T-helper 17 cell (primary cell): ENCODE measurements around the gene ADM2. TPM values are rescaled to one million over a fixed set of nuclear protein-coding genes. Genes with fewer than 3 reads are reported as not detected.
"Not testable (repeated sequence)": the region's sequence is repeated elsewhere in the genome, so short reads cannot be mapped to it uniquely, and the experiment has no call there.

ENCODE experiments used
- ATAC-seq: fragments of 150-1000 bp; cut with Tn5 transposase; 2 replicates; pipeline ENCODE4 v1.10.0; 2021; ENCODE audit warnings: mild to moderate bottlenecking, moderate library complexity
- DNase-seq, 3 donors: peaks; one replicate each; pipeline versions ENCODE4 v3.0.0 to v3.0.0-alpha.2; 2020 to 2021
- H3K9me3 ChIP-seq: one replicate; pipeline ENCODE4 v1.7.0; 2013; ENCODE audit warnings: low read length, mild to moderate bottlenecking; ENCODE audit not compliant: control insufficient read depth, poor library complexity, severe bottlenecking
- H3K27ac Mint-ChIP-seq: one replicate; pipeline ENCODE4 v1.8.0; 2022; ENCODE audit warnings: mild to moderate bottlenecking, moderate library complexity, mixed read lengths
- H3K27me3 Mint-ChIP-seq: one replicate; pipeline ENCODE4 v1.8.0; 2022; ENCODE audit warnings: mixed read lengths
- H3K36me3 Mint-ChIP-seq: one replicate; pipeline ENCODE4 v1.8.0; 2022; ENCODE audit warnings: low read depth, mixed read lengths
- H3K4me1 Mint-ChIP-seq: one replicate; pipeline ENCODE4 v1.8.0; 2022; ENCODE audit warnings: mild to moderate bottlenecking, mixed read lengths
- H3K4me3 Mint-ChIP-seq: one replicate; pipeline ENCODE4 v1.8.0; 2022; ENCODE audit warnings: mild to moderate bottlenecking, moderate library complexity, mixed read lengths
- total RNA-seq, 4 donors: library from RNA in 2 of 4; stranded (reverse) in 2 of 4; gene quantifications; one replicate each; pipeline ENCODE4 v1.2.3 and lab custom pipeline; 2022 to 2026

Gene ADM2
- total RNA-seq, 2 donors from 2014 or later: 1.7 to 2.4 TPM

DNA sequence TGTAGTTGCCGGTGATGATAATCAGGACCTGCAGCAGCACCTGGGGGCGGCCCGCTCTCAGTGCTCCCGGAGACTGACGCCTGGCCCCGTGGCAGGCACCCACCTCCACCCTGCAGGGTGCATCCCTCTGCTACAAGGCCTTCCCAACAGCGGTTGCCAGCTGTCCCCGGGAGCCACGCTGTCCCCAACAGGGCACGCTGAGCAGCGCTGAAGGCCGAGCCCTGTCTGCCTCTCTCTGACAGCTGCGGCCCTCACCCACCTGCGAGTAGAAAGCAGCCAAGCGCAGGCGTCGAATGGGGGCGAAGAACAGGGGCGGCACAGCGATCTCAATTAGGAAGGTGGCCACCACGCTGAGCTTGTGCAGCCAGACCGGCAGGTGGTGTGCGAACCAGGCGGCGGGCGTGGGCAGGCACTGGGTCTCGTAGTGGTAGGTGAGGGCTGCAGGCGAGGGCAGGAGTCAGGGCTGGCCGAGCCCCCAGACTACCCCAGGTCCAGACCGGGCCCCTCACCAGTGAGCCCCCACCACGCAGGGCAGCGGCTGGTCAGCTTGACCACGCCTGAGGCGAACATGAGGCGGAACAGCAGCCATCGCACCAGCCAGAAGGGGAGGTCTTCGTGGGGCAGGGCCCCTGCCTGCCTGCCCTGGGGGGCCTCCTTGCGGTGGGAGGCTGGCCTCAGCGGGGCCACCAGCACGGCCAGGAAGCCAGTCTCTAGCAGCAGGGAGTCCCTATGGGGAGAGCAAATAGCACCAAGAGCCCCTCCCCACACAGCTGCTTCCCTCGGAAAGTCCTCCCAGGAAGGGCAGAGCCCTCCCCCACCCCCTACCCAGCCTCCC lies 24.6 kb downstream of the ADM2 start:
- no peak for DNase-seq
- ATAC-seq: no peak
- Mint-ChIP-seq H3K36me3 (no peaks in the 10 kb centered on the region), H3K27me3 (no peaks in the 10 kb centered on the region), H3K27ac (no peak overlapping the region), H3K4me1 (peaks cover 14% of the 10 kb centered on the region), H3K4me3 (peak overlapping the region; percentile 63)
- H3K9me3 ChIP-seq: no peaks in the 10 kb centered on the region

DNA sequence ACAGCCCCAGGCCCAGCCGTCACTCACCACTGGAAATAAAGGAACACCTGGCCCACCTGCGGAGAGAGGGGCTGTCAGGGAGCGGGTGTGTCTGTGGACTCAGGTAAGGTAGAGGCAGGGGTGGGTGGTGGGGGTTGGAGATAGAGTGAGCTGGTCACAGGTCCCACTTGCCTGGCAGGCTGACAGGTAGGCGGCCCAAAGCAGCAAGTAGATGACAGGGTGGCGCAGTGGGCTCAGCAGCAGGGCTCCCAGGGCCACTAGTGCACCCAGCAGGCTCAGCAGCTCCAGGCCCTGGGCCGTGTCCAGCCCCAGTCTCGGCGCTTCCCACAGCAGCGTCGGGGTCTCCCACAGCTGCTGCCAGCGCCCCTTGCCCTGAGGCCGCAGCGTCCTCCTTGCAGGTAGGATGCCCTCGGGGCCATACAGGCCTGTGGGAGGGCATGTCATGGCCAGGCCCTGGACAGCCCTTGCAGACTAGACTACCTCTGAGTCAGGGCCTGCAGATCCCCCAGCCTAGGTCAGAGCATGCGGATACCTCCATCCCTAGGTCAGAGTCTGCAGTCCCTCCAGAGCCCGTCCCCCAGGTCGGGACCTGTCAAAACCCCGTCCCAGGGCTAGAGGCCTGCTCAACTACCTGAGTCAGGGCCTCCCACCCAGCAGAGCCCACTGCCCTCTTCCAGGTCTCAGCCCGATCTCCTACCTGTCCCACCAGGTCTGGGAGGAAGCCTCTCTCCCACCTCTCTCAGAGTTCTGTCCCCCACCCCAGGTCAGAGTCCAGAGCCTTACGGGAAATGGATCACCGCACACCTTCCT lies 25.5 kb downstream of the ADM2 start:
- no peaks in the 10 kb centered on the region for H3K9me3 ChIP-seq
- no peak for DNase-seq
- Mint-ChIP-seq H3K36me3 (no peaks in the 10 kb centered on the region), H3K27me3 (no peaks in the 10 kb centered on the region), H3K4me1 (peaks cover 14% of the 10 kb centered on the region), H3K27ac (peak overlapping the region; percentile 94), H3K4me3 (peak overlapping the region; percentile 96)
- no peak for ATAC-seq

DNA sequence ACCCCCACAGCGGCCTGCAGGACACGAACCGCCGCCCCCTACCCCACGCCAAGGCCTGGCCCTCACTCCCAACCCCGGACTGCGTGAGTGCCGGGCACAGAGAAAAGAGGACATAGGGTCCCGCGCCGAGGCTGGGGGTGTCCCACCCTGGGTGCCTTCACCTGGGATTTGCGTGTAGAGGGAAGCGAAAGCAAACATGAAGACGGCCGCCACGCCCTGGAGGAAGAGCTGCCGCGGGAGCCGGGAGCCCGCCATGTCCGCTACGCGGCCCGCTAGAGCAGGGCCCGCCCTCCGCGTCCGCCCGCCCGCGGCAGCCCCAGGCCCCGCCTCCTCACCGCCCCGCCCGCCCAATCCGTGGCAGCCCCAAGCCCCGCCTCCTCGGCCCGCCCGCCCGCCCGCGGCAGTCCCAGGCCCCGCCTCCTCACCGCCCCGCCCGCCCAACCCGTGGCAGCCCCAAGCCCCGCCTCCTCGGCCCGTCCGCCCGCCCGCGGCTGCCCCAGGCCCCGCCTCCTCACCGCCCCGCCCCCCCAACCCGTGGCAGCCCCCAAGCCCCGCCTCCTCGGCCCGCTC lies 26.2 kb downstream of the ADM2 start, which contains the start of gene LMF2:
Gene LMF2, minus strand, starts transcription at position 282 of the 570 bp plus-strand sequence. Its CDS starts 27 bp downstream, at position 255.
- Mint-ChIP-seq H3K4me1 (peaks cover 14% of the 10 kb centered on the region), H3K36me3 (no peaks in the 10 kb centered on the region), H3K27ac (peak within 1 kb of the TSS; percentile 94), H3K4me3 (peak within 1 kb of the TSS; percentile 96), H3K27me3 (no peaks in the 10 kb centered on the region)
- no peaks in the 10 kb centered on the region for H3K9me3 ChIP-seq
- ATAC-seq (peak; percentile 82), DNase-seq (peak; percentile 84 to 96 (median 95))

DNA sequence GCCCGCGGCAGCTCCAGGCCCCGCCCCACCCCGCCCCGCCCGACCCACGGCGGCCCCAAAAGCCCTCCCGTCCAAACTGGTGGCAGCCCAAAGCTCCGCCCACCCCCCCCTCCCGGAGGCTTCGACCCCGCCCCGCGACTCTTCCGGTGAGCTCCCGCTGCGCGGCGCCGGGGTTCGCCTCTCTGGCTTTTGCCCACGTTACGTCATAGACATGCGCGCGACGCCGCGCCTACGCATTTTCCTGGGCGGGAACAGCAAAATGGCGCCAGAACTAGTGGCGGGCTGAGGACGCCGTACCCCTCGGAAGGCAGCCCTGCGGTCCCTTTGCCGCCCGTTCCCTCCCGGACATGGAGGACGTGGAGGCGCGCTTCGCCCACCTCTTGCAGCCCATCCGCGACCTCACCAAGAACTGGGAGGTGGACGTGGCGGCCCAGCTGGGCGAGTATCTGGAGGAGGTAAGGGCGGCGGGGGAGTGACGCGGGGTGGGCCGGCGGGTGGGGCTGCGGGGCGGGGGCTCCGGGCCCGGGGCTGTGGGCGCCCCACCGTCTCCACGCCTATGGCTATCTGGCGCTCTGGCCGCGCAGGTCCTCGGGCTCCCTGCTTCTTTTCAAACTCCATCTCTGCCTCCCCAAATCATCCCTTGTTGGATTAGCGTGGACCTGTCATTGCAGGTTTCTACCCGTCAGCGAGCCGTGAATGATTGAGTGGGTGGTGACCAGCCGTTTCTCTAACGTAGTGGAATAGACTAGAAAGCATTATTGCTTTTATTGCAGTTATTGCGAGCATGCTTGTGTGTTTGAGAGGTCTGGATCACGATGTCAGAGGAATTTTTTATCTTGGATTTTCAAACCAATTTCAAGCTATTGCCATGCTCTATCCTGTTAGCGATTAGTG lies 26.9 kb downstream of the ADM2 start, which contains the start of gene NCAPH2:
Gene NCAPH2, plus strand, starts transcription at position 234 of the 894 bp plus-strand sequence. Its CDS starts 114 bp downstream, at position 348.
- ATAC-seq: peak; percentile 80
- no peaks in the 10 kb centered on the region for H3K27me3 Mint-ChIP-seq
- H3K4me3 Mint-ChIP-seq: peak within 1 kb of the TSS; percentile 96
- DNase-seq: peak in 2 of 3 donors; percentile 96
- peak within 1 kb of the TSS; percentile 94 for H3K27ac Mint-ChIP-seq
- H3K9me3 ChIP-seq: no peaks in the 10 kb centered on the region
- no peaks in the 10 kb centered on the region for H3K36me3 Mint-ChIP-seq
- H3K4me1 Mint-ChIP-seq: peaks cover 14% of the 10 kb centered on the region

DNA sequence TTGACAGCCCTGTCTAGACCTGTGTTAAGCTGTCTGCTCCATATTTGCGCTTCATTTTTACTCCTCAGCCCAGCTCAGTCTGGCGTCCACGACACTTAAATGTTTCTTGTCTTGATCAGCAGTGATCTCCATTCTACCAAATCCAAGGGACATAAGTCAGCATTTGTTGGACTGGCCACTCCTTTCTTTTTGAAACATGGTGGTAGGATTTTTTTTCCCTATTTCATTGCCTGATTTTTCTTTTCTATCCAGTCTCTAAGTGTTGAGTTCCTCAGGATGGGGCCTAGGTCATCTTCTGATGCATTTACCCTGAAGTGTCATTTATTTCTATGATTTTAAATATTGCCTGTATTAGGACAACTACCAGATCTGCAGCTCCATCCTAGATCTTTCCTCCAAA lies 27.6 kb downstream of the ADM2 start:
- peak overlapping the region; percentile 95 for H3K4me3 Mint-ChIP-seq
- DNase-seq (no peak), ATAC-seq (no peak)
- H3K27ac Mint-ChIP-seq: peak overlapping the region; percentile 94
- peaks cover 15% of the 10 kb centered on the region for H3K4me1 Mint-ChIP-seq
- no peaks in the 10 kb centered on the region for H3K9me3 ChIP-seq
- no peaks in the 10 kb centered on the region for H3K36me3 Mint-ChIP-seq
- H3K27me3 Mint-ChIP-seq: no peaks in the 10 kb centered on the region

DNA sequence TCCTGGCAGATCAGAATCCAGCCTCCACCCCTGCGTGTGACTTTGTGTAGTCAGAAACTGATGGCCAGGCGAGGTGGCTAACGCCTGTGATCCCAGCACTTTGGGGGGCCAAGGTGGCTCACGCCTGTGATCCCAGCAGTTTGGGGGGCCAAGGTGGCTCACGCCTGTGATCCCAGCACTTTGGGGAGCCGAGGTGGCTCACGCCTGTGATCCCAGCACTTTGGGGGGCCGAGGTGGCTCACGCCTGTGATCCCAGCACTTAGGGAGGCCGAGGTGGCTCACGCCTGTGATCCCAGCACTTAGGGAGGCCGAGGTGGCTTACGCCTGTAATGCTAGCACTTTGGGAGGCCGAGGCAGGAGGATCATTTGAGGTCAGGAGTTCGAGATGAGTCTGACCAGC lies 31.8 kb downstream of the ADM2 start:
- Mint-ChIP-seq H3K4me3 (no peak overlapping the region), H3K27ac (no peak overlapping the region), H3K4me1 (peaks cover 20% of the 10 kb centered on the region), H3K36me3 (peaks cover 2% of the 10 kb centered on the region), H3K27me3 (no peaks in the 10 kb centered on the region)
- H3K9me3 ChIP-seq: no peaks in the 10 kb centered on the region
- no peak for DNase-seq
- ATAC-seq: no peak

DNA sequence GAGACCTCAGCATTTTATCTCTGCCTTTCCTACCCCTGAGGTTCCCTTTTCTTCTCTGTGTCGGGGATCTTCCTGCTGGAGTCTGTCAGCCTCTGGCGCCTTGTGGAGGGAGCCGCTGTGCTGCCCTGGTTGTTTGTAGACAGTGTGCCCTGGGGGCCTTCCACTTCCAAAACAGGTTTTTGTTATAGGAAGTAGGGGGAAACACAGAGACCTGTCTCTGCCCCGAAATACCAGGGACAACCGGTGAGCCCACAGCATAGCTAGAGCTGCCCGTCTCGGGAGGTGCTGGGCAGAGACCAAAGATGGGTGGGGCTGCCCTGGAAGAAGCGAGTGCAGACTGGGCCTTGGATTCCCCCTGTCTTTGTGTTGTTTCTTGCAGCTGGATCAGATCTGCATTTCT lies 34.7 kb downstream of the ADM2 start:
- no peak overlapping the region for H3K4me3 Mint-ChIP-seq
- H3K27me3 Mint-ChIP-seq: no peaks in the 10 kb centered on the region
- H3K27ac Mint-ChIP-seq: no peak overlapping the region
- peaks cover 11% of the 10 kb centered on the region for H3K4me1 Mint-ChIP-seq
- peaks cover 2% of the 10 kb centered on the region for H3K36me3 Mint-ChIP-seq
- DNase-seq: no peak
- ATAC-seq: no peak
- H3K9me3 ChIP-seq: no peaks in the 10 kb centered on the region

DNA sequence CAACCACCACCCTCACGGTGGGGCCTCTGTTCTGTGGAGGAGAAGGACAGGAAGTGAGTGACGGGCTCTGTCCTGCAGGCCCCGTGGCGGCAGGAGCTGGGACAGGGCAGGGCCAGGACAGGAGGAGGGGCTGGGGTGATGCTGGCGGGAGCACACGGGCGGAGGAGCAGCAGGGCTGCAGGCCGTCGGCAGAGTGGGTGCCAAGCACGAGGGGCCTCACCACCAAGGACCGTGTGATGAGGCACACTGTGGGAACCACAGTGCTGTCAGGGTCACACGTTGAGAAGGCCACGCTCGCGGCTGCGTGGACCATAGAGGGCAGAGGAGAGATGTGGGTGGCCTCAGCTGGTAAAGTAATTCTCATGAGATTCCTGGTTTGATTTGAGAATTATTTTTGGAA lies 35.5 kb downstream of the ADM2 start:
- Mint-ChIP-seq H3K4me3 (no peak overlapping the region), H3K4me1 (peaks cover 11% of the 10 kb centered on the region), H3K36me3 (peaks cover 2% of the 10 kb centered on the region), H3K27me3 (no peaks in the 10 kb centered on the region), H3K27ac (no peak overlapping the region)
- no peaks in the 10 kb centered on the region for H3K9me3 ChIP-seq
- ATAC-seq: no peak
- DNase-seq: no peak

DNA sequence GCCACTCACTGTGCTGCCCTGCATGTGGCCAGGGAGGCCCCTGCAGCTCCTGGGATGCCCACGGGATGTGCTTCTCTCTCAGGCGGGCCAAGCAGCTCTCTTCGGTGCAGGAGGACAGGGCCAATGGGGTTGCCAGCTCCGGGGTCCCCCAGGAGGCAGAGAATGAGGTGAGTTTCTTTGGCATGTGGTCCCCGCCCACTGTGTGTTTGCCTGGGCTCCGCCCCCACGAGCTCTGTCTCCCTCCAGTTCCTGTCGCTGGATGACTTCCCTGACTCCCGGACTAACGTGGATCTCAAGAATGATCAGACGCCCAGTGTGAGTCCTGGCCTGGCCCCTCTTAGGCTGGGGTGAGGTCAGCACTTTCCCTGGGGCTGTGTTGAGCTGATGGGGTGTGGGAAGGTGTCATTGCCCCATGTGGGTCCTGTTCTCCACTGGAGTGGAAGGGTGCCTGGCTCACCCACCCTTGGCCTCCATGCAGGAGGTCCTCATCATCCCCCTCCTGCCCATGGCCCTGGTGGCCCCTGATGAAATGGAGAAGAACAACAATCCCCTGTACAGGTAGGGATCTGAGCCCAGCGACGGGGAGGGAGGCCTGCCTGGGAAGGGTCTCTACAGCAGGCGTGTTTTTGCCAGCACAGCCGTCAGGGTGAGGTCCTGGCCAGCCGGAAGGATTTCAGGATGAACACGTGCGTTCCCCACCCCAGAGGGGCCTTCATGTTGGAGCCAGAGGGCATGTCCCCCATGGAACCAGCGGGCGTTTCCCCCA lies 36.3 kb downstream of the ADM2 start:
- H3K9me3 ChIP-seq: no peaks in the 10 kb centered on the region
- ATAC-seq: no peak
- DNase-seq: no peak
- H3K4me3 Mint-ChIP-seq: no peak overlapping the region
- no peak overlapping the region for H3K27ac Mint-ChIP-seq
- H3K36me3 Mint-ChIP-seq: peaks cover 2% of the 10 kb centered on the region
- no peaks in the 10 kb centered on the region for H3K27me3 Mint-ChIP-seq
- peaks cover 11% of the 10 kb centered on the region for H3K4me1 Mint-ChIP-seq

DNA sequence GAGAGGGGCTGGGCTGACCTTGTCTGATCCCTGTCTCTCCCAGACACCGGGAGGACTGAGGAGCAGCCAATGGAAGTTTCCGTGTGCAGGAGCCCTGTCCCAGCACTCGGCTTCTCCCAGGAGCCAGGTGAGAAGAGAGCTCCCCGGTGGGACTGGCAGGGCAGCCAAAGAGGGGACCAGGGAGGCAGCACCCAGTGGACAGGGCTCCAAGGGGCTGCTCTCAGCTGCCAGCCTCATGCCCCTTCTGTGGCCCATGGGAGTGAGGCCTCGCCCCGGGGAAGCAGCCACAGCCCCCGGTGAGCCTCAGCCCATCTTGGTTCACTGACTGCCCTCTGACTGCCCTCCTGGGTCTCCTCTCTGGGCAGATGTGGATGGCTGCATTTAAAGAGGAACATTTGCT lies 37.3 kb downstream of the ADM2 start:
- ATAC-seq (no peak), DNase-seq (no peak)
- H3K36me3 Mint-ChIP-seq: peaks cover 2% of the 10 kb centered on the region
- no peaks in the 10 kb centered on the region for H3K27me3 Mint-ChIP-seq
- H3K4me3 Mint-ChIP-seq: no peak overlapping the region
- H3K27ac Mint-ChIP-seq: no peak overlapping the region
- no peaks in the 10 kb centered on the region for H3K9me3 ChIP-seq
- peaks cover 13% of the 10 kb centered on the region for H3K4me1 Mint-ChIP-seq

DNA sequence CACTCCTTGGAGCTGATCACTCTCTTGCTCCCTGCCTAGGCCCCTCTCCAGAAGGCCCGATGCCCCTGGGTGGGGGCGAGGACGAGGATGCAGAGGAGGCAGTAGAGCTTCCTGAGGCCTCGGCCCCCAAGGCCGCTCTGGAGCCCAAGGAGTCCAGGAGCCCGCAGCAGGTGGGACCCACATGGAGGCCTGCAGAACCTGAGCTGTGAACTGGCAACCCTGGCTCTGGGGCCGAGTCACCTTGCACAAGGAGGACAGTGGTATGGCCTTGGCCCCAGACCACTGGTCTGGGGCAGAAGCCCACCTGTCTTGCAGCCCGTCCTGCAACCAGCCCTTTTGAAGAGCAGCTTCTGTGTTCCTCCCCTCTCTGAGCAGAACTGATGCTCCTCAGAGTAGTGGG lies 37.8 kb downstream of the ADM2 start:
- peaks cover 12% of the 10 kb centered on the region for H3K4me1 Mint-ChIP-seq

DNA sequence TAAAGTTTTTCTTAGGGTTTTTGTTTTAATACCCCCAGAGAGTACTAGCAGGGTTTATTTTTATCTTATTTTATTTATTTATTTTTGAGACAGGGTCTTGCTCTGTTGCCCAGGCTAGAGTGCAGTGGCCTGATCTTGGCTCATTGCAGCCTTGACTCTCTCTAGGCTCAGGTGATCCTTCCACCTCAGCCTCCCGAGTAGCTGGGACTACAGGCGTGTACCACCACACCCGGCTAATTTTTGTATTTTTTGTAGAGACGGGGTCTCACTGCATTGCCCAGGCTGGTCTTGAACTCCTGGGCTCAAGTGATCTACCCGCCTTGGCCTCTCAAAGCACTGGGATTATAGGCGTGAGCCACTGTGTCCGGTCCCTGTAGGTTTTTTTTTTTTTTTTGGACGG lies 38.8 kb downstream of the ADM2 start:
- not testable (repeated sequence) for H3K4me3 Mint-ChIP-seq, ATAC-seq, DNase-seq, H3K36me3 Mint-ChIP-seq, H3K27ac Mint-ChIP-seq, H3K9me3 ChIP-seq, H3K27me3 Mint-ChIP-seq
- H3K4me1 Mint-ChIP-seq: peaks cover 13% of the 10 kb centered on the region

More for the DNA sequence above, 37.8 kb downstream of the ADM2 start:
- Mint-ChIP-seq H3K27me3 (no peaks in the 10 kb centered on the region), H3K4me3 (no peak overlapping the region), H3K36me3 (peaks cover 2% of the 10 kb centered on the region), H3K27ac (no peak overlapping the region)
- ATAC-seq (no peak), DNase-seq (no peak)
- no peaks in the 10 kb centered on the region for H3K9me3 ChIP-seq
